CD4-positive, alpha-beta T cell treated with Interleukin-17A for 4 hours (primary cell): ENCODE results near the gene RPS6KB1.
"Not testable (repeated sequence)": the region's sequence is repeated elsewhere in the genome, so short reads cannot be mapped to it uniquely, and the experiment has no call there.

ENCODE experiments used
- DNase-seq: peaks from one replicate; pipeline ENCODE4 v3.0.0-alpha.2; 2020; ENCODE audit warnings: mixed read lengths

RPS6KB1 gene

GRCh38 chr17:59892924-59893675 lies at the start of gene RPS6KB1, which contains the start of gene TUBD1:
TSS of gene RPS6KB1 (plus strand) at chr17:59893121. CDS start at chr17:59893185, 64 bp downstream.
TSS of gene TUBD1 (minus strand) at chr17:59892943. CDS start at chr17:59891002, 1,941 bp downstream.
- peak; percentile 97 for DNase-seq

DNA sequence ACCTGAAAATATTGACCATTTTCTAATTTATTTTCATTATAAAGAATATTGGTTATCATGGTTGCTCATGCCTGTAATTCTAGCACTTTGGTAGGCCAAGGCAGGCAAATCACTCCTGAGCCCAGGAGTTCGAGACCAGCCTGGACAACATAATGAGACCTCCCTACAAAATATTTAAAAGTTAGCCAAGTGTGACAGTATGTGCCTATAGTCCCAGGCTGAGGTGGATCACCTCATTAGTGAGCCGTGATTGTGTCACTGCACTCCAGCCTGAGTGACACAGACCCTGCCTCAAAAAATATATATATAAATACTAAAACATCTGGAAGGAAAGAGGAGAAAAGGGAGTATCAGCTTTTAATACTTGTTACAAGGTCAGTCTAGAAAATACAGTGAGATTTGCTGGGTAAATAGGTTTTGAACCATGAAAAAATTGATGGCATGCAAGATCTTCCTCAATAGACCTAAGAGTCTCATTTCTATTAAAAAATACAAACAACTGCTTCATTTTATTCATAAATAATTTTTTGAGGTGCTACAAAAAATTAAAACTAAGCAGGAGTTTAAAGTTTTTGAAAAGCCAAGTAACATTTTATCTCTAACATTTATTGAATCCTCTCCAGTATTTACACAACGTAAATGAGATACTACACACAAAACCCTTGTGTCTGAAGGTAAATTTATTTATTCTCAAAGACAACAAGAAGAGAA lies 47.9 kb upstream of the RPS6KB1 start:
- no peak for DNase-seq

GRCh38 chr17:59845595-59846393 lies 47.1 kb upstream of the RPS6KB1 start:
- DNase-seq, result peak; percentile 57

GRCh38 chr17:59846394-59847165 lies 46.3 kb upstream of the RPS6KB1 start:
- DNase-seq, result no peak

DNA sequence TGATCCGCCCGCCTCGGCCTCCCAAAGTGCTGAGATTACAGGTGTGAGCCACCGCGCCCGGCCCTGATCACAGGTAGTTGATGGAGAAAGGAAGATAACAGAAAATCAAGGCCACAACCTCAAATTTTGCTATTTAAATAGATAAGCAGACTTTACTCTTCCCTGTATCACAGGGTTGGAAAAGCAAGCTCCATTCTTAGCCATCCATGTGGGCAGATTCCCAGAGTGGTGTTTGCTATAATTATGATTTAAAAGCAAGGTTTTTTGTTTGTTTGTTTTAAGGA lies 44.6 kb upstream of the RPS6KB1 start:
- no peak for DNase-seq

GRCh38 chr17:59848778-59849177 lies 44.1 kb upstream of the RPS6KB1 start:
- peak; percentile 36 for DNase-seq

GRCh38 chr17:59850311-59850710 lies 42.6 kb upstream of the RPS6KB1 start:
- DNase-seq, result not testable (repeated sequence)

DNA sequence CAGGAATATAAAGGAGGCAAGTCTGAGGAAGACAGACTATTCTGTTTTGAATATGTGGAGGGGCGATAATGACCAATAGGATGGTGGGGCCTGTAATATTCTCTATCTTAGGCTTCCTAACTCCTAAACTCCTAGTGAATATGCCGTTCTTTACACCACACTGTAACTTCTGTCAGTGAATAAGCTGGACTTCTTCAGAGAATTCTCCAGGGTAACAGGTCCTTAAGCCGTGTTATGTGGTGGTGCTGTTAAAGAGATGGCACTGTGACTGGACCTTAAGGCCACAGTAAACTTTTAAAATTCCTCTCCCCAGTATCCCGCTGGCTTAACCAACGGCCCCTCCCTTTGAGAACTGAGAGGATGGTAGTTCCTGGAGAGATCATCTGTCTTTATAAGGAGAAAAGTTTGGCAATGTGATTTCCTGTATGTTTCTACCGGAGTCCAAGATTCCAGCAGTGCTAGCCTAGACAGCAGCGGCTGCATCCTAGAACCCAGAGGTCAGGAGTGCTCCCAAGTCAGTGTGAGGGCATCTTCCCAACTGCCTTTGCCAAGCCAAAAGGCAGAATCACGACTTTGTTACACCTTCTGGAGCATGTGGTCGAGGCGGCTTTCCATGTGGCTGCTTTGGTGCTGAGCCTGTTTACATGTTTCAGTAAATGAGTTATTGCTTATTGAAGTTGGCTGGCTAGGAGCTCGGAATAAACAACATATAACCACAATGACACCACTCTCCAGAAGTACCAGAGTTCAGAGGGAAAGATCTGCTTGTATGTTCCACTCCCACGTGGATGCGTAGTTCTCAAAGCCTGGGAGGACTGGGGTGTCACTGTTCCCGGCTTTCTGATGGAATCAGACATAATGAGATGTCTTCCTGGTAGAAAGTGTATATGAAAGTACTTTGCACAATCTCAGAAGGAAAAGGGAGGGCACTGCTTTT lies 41.2 kb upstream of the RPS6KB1 start:
- no peak for DNase-seq

DNA sequence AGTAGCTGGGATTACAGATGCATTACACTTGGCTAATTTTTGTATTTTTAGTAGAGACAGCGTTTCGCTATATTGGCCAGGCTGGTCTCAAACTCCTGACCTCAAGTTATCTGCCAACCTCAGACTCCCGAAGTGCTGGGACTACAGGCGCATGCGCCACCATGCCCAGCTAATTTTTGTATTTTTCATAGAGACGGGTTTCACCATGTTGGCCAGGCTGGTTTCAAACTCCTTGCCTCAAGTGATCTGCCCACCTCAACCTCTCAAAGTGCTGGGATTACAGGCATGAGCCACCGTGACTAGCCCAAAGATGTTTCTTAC lies 40.1 kb upstream of the RPS6KB1 start:
- DNase-seq, result not testable (repeated sequence)

DNA sequence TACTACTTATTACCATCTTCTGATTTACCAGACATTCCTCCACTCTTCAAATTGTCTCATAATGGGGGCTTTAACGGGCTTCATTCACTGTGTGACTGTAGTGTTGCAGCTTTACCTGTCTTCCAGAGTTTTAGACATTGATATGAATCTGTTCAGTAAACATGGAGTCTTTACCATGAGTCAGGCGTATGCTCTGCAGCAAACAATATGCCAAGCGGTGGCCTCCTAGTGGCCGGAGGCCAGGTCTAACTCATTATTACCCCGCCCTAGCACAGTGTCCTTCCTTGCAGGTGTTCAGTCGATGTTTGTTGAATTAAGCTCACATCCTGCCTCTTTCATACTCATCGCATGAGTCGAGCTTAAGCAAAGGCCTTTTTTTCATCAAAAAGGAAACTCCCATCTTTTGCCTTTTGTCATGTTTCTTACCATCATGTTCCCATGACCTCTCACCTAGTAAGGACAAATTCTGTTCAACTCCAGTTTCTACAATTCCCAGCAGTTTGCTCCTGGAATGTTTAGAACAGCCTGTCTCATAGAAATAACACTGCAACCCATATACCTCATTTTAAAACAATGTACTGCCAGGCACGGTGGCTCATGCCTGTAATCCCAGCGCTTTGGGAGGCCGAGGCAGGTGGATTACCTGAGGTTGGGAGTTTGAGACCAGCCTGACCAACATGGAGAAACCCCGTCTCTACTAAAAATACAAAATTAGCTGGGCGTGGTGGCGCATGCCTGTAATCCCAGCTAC lies 39.6 kb upstream of the RPS6KB1 start:
- peak; percentile 72 for DNase-seq

DNA sequence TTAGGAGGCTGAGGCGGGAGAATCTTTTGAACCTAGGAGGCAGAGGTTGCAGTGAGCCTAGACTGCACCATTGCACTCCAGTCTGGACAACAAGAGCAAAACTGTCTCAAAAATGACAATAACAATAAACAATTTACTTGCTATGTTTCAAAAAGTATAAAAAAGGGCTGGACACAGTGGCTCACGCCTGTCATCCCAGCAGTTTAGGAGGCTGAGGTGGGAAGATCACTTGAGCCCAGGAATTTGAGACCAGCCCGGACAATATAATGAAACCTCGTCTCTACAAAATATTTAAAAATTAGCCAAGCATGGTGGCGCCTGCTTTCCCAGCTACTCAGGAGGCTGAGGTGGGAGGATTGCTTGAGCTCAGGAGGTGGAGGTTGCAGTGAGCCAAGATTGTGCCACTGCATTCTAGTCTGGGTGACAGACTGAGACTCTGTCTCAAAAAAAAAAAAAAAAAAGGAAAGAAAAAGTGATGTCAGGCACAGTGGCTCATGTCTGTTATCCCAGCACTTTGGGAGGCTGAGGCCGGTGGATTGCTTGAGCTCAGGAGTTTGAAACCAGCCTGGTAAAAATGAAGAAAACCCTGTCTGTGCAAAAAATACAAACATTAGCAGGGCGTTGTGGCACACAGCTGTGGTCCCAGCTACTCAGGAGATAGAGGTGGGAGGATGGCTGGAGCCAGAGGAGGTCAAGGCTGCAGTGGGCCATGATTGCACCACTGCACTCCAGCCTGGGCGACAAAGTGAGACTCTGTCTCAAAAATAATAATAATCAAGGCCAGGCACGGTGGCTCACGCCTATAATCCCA lies 38.8 kb upstream of the RPS6KB1 start:
- DNase-seq, result not testable (repeated sequence)

DNA sequence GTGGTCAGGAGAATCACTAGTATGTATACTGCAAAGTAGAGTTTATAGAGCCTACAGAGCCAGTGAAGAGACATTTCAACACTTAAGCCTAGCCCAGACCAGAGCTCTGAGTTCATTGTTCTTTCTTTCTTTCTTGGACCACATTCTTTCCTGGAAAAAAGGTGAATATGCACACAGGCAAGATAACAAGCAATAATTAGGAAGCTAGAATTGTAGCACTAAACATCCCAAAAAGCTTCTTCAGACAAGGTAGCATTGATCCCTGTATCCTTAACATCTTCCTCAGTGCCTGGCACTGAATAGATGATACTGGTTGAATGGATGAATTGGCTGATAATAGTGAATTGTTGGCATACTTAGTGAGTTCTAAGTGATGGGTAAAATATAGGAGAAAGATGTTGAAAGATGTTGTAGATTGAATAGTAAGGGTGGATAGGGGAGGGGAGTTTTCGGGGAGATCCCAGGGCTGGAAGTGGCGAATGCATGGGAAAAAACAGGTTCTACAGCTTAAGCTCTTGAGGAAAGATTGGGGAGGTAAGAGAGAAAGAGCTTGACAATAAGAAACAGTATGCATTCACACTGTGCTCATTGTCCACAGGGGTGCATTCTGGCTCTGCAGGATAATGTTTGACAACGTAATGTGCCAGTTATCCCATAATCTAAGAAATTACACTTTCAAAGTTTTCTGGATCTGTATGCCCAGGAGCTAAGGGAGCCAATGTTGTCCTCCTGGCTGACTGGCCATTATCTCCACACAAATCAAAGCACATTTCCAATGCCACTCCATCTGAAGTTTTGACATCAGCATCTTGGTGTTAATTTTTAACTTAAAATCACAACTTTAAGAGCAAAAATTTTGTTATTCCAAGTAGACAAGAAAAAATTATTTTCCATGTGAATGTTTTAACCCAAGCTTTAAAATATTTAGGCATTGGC lies 35.8 kb upstream of the RPS6KB1 start:
- DNase-seq, result no peak

DNA sequence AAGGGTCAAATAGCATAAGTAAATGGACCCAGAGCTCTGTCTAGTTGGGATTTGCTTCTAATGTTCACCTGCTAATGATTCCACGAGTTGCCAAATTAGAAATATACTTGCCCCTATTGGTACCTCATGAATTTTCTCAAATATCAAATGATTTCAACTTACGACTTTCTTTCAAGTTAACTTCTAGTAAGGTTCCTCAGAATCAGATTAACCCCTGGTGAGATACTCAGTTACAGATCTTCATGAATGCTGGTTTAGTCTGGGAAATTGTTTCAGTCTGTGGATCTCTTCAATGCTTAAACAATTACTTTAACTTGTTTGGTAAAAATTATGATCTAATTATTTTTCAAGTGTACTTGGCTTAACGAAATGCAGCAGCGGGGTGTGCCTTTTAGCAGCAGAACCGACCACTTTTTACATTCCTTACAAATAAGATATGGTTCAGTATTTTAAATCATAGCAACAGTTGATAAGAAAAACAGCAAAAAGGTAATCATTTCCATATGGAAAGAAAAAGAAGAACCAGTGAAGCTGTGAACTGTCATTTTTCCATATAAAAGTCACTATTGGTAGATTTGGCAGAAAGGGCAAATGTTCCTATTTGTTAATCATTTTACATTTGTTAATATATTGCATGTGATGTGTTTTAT lies 34.6 kb upstream of the RPS6KB1 start:
- no peak for DNase-seq

- no peak for DNase-seq
Observed at GRCh38 chr17:59858932-59859331, 34.0 kb upstream of the RPS6KB1 start.

- no peak for DNase-seq
Observed at GRCh38 chr17:59859444-59860025, 33.4 kb upstream of the RPS6KB1 start.

DNA sequence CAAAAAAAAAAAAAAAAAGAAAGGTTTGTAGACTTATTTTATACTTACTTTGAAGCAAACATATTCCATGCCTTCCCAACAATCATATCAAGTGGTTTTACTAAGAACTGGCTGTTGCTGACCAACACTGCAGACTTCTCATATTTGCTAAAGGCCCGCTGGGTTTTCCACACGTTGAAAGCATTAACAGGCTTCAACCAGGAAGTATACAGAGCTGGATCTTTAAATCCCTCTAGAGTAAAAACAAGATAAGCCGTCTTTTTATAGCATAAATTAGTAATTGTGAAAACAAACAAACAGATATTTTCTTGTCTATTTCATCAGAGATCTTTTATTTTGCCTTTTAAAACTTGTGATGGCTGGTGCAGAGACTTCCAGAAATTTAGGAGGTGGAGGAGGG lies 29.3 kb upstream of the RPS6KB1 start:
- no peak for DNase-seq

- DNase-seq, result no peak
Observed at GRCh38 chr17:59869941-59870218, 23.0 kb upstream of the RPS6KB1 start.

GRCh38 chr17:59870482-59870881 lies 22.4 kb upstream of the RPS6KB1 start:
- DNase-seq, result no peak
